ENCODE results near the gene PDLIM4. TPM values are rescaled to one million over a fixed set of nuclear protein-coding genes. Genes with fewer than 3 reads are reported as not detected.

Gene PDLIM4
- total RNA-seq, 1 experiment from 2014 or later = 47.2 TPM

DNA sequence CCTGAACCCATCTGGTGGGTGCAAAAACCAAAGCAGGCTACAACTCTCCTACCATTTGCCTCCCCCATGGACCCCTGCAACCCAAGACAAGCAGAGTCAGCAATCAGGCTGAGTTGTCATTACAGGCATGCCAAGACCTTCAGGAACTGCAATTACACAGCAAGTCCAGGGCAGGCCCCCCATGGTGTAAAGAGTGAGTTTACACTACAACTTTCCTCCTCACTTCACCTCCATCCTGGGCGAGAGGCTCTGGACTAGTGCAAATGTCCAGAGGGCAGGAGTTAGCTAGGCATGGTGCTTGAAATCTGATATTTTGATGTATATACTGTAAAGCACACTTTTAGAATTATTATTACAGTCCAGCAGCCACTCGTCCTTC lies 22.8 kb upstream of the PDLIM4 start:
- CTCF ChIA-PET = no interaction called here

DNA sequence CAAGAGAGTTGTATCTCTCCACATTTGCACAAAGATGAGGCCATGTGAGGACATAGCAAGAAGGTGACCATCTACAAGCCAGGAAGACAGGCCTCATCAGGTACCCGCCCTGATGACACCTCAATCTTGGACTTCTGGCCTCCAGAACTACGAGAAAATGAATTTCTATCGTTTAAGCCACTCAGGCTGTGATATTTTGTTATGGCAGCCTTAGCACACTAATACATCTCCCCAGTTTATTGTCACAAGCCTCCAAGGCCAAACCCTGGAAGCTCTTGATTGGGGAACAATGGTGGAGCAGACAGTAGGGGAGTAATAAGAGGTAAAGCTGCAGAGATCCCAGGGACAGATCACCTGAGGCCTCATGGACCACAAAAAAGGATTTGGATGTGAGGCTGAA lies 22.2 kb upstream of the PDLIM4 start:
- Histone ChIP-seq H4K20me1 (ENCODE audit: insufficient read depth) (no peaks in the 10 kb centered on the region), H3K9me3 (ENCODE audit: insufficient read depth, low read depth) (no peaks in the 10 kb centered on the region), H3K27ac (no peak overlapping the region), H3K4me2 (no peak overlapping the region), H3K36me3 (ENCODE audit: low read depth) (no peaks in the 10 kb centered on the region), H3K4me1 (replicated peaks; ENCODE audit: insufficient read depth) (no peaks in the 10 kb centered on the region), H3K27me3 (ENCODE audit: insufficient read depth, low read depth) (no peaks in the 10 kb centered on the region), H3K4me3 (no peak overlapping the region), H3F3A (ENCODE audit: insufficient read depth, low read depth) (no peaks in the 10 kb centered on the region), H2AFZ (no peak overlapping the region), H3K9me2 (ENCODE audit: insufficient read depth) (no peaks in the 10 kb centered on the region), H3K79me2 (ENCODE audit: low read depth) (no peaks in the 10 kb centered on the region)
- ChIA-PET POLR2A (ENCODE audit: unreplicated experiment) (interaction anchor here (0.7 kb wide), 1 partner anchor 14 kb away, joined by 12 read pairs; no protein-coding TSS in a partner anchor), CTCF (no interaction called here)
- TF ChIP-seq, protein P1, sequence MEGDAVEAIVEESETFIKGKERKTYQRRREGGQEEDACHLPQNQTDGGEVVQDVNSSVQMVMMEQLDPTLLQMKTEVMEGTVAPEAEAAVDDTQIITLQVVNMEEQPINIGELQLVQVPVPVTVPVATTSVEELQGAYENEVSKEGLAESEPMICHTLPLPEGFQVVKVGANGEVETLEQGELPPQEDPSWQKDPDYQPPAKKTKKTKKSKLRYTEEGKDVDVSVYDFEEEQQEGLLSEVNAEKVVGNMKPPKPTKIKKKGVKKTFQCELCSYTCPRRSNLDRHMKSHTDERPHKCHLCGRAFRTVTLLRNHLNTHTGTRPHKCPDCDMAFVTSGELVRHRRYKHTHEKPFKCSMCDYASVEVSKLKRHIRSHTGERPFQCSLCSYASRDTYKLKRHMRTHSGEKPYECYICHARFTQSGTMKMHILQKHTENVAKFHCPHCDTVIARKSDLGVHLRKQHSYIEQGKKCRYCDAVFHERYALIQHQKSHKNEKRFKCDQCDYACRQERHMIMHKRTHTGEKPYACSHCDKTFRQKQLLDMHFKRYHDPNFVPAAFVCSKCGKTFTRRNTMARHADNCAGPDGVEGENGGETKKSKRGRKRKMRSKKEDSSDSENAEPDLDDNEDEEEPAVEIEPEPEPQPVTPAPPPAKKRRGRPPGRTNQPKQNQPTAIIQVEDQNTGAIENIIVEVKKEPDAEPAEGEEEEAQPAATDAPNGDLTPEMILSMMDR (conservative IDR thresholded peaks at IDR 0.05) = no peak
- TF ChIP-seq EZH2 (IDR thresholded peaks at IDR 0.05; ENCODE audit: low read depth) = no peak
- intact Hi-C loops (cut with micrococcal nuclease; ENCODE audit: unreplicated experiment) = no loop called here
- no TSS peak for BruUV-seq (replicated peaks)
- DNase-seq = no peak

More for the DNA sequence above, 22.8 kb upstream of the PDLIM4 start:
- Histone ChIP-seq H3K79me2 (ENCODE audit: low read depth) (no peaks in the 10 kb centered on the region), H3K27ac (no peak overlapping the region), H4K20me1 (ENCODE audit: insufficient read depth) (no peaks in the 10 kb centered on the region), H3K4me3 (no peak overlapping the region), H3F3A (ENCODE audit: insufficient read depth, low read depth) (no peaks in the 10 kb centered on the region), H3K9me2 (ENCODE audit: insufficient read depth) (no peaks in the 10 kb centered on the region), H3K4me1 (replicated peaks; ENCODE audit: insufficient read depth) (no peaks in the 10 kb centered on the region), H2AFZ (no peak overlapping the region), H3K27me3 (ENCODE audit: insufficient read depth, low read depth) (no peaks in the 10 kb centered on the region), H3K4me2 (no peak overlapping the region), H3K36me3 (ENCODE audit: low read depth) (no peaks in the 10 kb centered on the region), H3K9me3 (ENCODE audit: insufficient read depth, low read depth) (no peaks in the 10 kb centered on the region)
- no TSS peak for BruUV-seq (replicated peaks)
- intact Hi-C loops (cut with micrococcal nuclease; ENCODE audit: unreplicated experiment) = no loop called here
- POLR2A ChIA-PET (ENCODE audit: unreplicated experiment) = interaction anchor here (0.7 kb wide), 1 partner anchor 15 kb away, joined by 12 read pairs; no protein-coding TSS in a partner anchor
- TF ChIP-seq EZH2 (IDR thresholded peaks at IDR 0.05; ENCODE audit: low read depth) = no peak
- TF ChIP-seq, protein P1 (conservative IDR thresholded peaks at IDR 0.05) = no peak
- DNase-seq = no peak

DNA sequence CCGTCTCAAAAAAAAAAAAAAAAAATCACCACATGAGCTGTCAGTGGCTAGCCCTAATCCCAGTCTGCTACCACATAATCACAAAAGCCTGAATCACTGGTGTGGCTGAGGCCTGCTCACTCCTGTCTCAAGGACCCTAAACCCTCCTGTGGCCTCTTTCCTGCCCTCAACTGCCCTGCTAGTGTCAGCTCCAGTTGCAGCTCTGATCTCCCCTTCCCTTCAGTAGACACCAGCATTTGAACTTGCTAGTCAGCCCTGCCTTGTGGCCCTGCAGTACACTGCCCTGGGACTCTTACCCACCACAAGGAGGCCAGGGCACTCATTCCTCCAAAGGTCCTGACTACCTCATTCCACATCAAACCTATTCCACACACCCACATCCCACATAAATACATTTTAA lies 20.4 kb upstream of the PDLIM4 start:
- BruUV-seq (replicated peaks) = no TSS peak
- no peaks in the 10 kb centered on the region for H3K36me3 ChIP-seq (ENCODE audit: low read depth)

More for the DNA sequence above, 20.4 kb upstream of the PDLIM4 start:
- no peaks in the 10 kb centered on the region; the same call in 1 of the 2 replicates for H3K9me2 ChIP-seq (ENCODE audit: insufficient read depth)
- CTCF ChIA-PET = interaction anchor here (0.6 to 1.4 kb wide), 4 partner anchors 10 to 1016 kb away, joined by 3 to 7 read pairs (median 4); partner anchors contain the start of gene P4HA2
- TF ChIP-seq, protein P1 (conservative IDR thresholded peaks at IDR 0.05) = no peak
- TF ChIP-seq EZH2 (IDR thresholded peaks at IDR 0.05; ENCODE audit: low read depth) = no peak
- H3F3A ChIP-seq (ENCODE audit: insufficient read depth, low read depth) = no peaks in the 10 kb centered on the region
- no peaks in the 10 kb centered on the region for H3K79me2 ChIP-seq (ENCODE audit: low read depth)
- H3K27me3 ChIP-seq (ENCODE audit: insufficient read depth, low read depth) = no peaks in the 10 kb centered on the region
- intact Hi-C loops (cut with micrococcal nuclease; ENCODE audit: unreplicated experiment) = no loop called here
- H3K4me3 ChIP-seq = no peak overlapping the region
- no peak overlapping the region for H3K4me2 ChIP-seq
- POLR2A ChIA-PET (ENCODE audit: unreplicated experiment) = no interaction called here
- no peak overlapping the region for H2AFZ ChIP-seq
- H3K4me1 ChIP-seq (replicated peaks; ENCODE audit: insufficient read depth) = no peaks in the 10 kb centered on the region
- H3K27ac ChIP-seq = no peak overlapping the region
- no peaks in the 10 kb centered on the region for H3K9me3 ChIP-seq (ENCODE audit: insufficient read depth, low read depth)
- H4K20me1 ChIP-seq (ENCODE audit: insufficient read depth) = no peaks in the 10 kb centered on the region
- no peak for DNase-seq
